Activated naive CD8-positive, alpha-beta T cell treated with anti-CD3 and anti-CD28 coated beads, Interleukin-2, amount 10 ng/mL, durations not matched to agents 7 days and 5 days (primary cell): ENCODE data around the gene ISG15. TPM values are rescaled to one million over a fixed set of nuclear protein-coding genes. Genes with fewer than 3 reads are reported as not detected.
A peak's percentile ranks its signal among the peaks of the same experiment; 100 is the strongest.
"Not testable (repeated sequence)": the region's sequence is repeated elsewhere in the genome, so short reads cannot be mapped to it uniquely, and the experiment has no call there.

Source experiments
- ATAC-seq: fragments of 150-1000 bp; cut with Tn5 transposase; one replicate; pipeline ENCODE4 v1.10.0; 2021; ENCODE audit warnings: low read depth, moderate library complexity
- POLR2A ChIA-PET: fragments of 350-600 bp; sonication (Branson Sonifier 250); formaldehyde crosslinking; loops from one replicate; lab custom pipeline; 2021; ENCODE audit warnings: antibody characterized with exemption; lab: Charles Lee
- DNase-seq: peaks from one replicate; pipeline ENCODE4 v3.0.0; 2021
- H3K27ac Mint-ChIP-seq: one replicate; pipeline ENCODE4 v1.8.0; 2022; ENCODE audit warnings: mild to moderate bottlenecking, mixed read lengths
- H3K27me3 Mint-ChIP-seq: one replicate; pipeline ENCODE4 v1.8.0; 2022; ENCODE audit warnings: mild to moderate bottlenecking, moderate library complexity, mixed read lengths
- H3K36me3 Mint-ChIP-seq: one replicate; pipeline ENCODE4 v1.8.0; 2021; ENCODE audit warnings: mild to moderate bottlenecking, mixed read lengths
- H3K4me1 Mint-ChIP-seq: one replicate; pipeline ENCODE4 v1.8.0; 2021; ENCODE audit warnings: mixed read lengths
- H3K4me3 Mint-ChIP-seq: one replicate; pipeline ENCODE4 v1.8.0; 2022; ENCODE audit warnings: mild to moderate bottlenecking, moderate library complexity, mixed read lengths
- H3K9me3 Mint-ChIP-seq: one replicate; pipeline ENCODE4 v1.8.0; 2021; ENCODE audit warnings: mixed read lengths
- total RNA-seq, 2 experiments: library from RNA; stranded (reverse); gene quantifications; one replicate each; pipeline ENCODE4 v1.2.3, GENCODE V29; 2021

The ISG15 gene
- total RNA-seq, 2 experiments from 2014 or later, result 425 to 457 TPM

DNA sequence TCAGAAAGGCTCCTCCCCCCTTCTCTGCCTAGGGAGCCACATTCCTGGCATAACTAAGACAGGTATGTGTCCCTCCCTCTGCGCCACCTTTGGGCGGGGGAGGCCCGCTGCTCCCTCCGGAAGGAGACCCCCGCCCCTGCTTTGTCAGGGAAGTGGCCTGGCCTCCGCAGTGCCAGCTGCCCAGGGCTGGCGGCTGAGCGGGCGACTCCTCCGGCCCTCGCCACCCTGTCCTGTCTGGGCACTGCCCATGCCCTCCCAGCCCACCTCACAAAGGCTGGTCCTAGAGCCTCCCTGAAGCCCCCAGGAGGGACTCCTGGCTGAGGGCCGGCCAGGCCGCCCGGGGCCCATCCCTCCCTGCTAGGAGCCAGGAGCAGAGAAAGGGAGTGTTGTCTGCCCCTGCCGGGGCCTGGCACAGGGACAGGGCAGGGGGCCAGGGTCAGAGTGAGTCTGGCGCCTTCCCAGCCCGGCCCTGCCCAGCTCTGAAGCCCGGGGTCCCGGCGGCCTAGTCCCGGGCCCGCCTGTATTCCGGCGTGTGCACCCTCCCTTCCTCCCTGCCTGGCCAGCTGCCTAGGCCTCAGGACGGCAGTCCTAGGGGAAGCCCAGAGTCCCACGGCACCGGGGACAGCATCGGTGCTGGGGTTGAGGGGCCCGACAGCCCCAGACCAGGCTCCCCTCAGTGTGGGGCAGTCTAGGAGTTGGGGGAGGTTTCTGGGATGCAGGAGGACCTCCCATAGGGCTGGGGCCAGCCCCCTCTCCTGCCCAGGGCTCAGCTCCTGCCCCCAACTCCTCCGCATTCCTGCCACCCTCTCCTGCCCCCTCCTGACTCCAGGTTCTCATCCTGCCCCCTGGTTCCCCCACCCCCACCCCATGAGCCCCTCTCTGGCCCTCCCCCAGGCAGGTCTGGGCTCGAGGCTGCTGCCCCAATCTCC is 11.7 kb downstream of the ISG15 start:
- H3K9me3 Mint-ChIP-seq, result no peaks in the 10 kb centered on the region
- DNase-seq, result no peak
- no peak overlapping the region for H3K27ac Mint-ChIP-seq
- H3K27me3 Mint-ChIP-seq, result peaks cover 2% of the 10 kb centered on the region
- POLR2A ChIA-PET, result no interaction called here
- no peak for ATAC-seq
- no peaks in the 10 kb centered on the region for H3K4me1 Mint-ChIP-seq
- no peaks in the 10 kb centered on the region for H3K36me3 Mint-ChIP-seq
- H3K4me3 Mint-ChIP-seq, result no peak overlapping the region

GRCh38 chr1:1025730-1026129 is 12.4 kb downstream of the ISG15 start:
- H3K36me3 Mint-ChIP-seq, result no peaks in the 10 kb centered on the region
- H3K4me1 Mint-ChIP-seq, result no peaks in the 10 kb centered on the region
- no peak overlapping the region for H3K4me3 Mint-ChIP-seq
- ATAC-seq (no peak), DNase-seq (no peak)
- POLR2A ChIA-PET, result no interaction called here
- no peak overlapping the region for H3K27ac Mint-ChIP-seq
- H3K9me3 Mint-ChIP-seq, result no peaks in the 10 kb centered on the region
- peaks cover 2% of the 10 kb centered on the region for H3K27me3 Mint-ChIP-seq

DNA sequence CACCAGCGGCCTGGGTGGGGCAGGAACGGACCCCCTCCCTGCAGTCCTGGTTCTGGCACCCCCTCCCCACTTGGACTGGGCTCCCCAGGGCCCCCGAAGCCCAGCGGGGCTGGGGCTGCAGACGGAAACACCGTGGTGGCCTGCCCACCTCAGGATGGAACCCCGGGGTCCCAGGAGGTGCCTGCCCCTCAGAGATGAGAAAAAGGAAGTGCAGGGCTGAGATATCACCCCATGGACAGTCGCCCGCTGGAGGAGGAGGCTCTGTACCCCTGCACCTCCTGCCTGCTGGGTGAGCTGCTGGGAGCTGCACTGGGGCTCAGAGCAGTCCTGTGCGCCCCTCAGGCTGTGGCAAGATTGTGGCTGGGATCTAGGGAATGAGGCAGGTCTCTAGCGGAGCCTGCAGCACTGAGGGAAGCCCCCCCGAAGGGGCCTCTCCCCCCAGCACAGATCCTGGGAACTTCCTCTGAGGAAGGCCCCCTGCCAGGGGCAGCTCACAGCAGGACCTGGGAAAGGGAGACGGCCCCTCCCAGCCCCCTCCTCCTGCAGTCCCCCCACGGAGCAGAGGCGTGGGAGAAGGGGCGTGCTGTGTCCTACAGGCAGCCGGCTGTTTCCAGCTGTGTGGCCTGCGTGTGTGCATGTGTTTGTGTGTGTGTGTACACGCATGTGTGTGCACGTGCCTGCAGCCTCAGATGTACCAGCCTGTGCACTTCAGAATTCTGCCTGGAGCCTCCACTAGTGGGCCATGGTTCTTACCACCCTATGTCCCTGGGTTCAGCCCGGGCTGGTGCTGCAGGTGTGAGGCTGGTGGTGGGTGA is 13.5 kb downstream of the ISG15 start:
- DNase-seq (no peak), ATAC-seq (no peak)
- Mint-ChIP-seq H3K4me3 (no peak overlapping the region), H3K27me3 (peaks cover 2% of the 10 kb centered on the region), H3K9me3 (no peaks in the 10 kb centered on the region), H3K4me1 (no peaks in the 10 kb centered on the region), H3K36me3 (no peaks in the 10 kb centered on the region), H3K27ac (no peak overlapping the region)
- POLR2A ChIA-PET, result interaction anchor here (0.7 kb wide), 1 partner anchor 10 kb away, joined by 3 read pairs; no protein-coding TSS in a partner anchor

GRCh38 chr1:1027791-1028190 is 14.5 kb downstream of the ISG15 start:
- Mint-ChIP-seq H3K27me3 (no peaks in the 10 kb centered on the region), H3K4me3 (no peak overlapping the region), H3K9me3 (no peaks in the 10 kb centered on the region), H3K36me3 (no peaks in the 10 kb centered on the region), H3K4me1 (peaks cover 4% of the 10 kb centered on the region), H3K27ac (no peak overlapping the region)
- DNase-seq (no peak), ATAC-seq (no peak)
- POLR2A ChIA-PET, result no interaction called here

- H3K36me3 Mint-ChIP-seq, H3K27me3 Mint-ChIP-seq, ATAC-seq, H3K27ac Mint-ChIP-seq, DNase-seq, H3K4me1 Mint-ChIP-seq, H3K4me3 Mint-ChIP-seq, H3K9me3 Mint-ChIP-seq, POLR2A ChIA-PET: not testable (repeated sequence)
Measured at GRCh38 chr1:1030867-1031658, 17.8 kb downstream of the ISG15 start.

- H3K4me1 Mint-ChIP-seq, result peaks cover 4% of the 10 kb centered on the region
- POLR2A ChIA-PET, result interaction anchor here (0.7 to 1.7 kb wide), 2 partner anchors 28 to 30 kb away, joined by 3 to 9 read pairs; no protein-coding TSS in a partner anchor
- no peaks in the 10 kb centered on the region for H3K9me3 Mint-ChIP-seq
- no peaks in the 10 kb centered on the region for H3K36me3 Mint-ChIP-seq
- no peak overlapping the region for H3K27ac Mint-ChIP-seq
- H3K4me3 Mint-ChIP-seq, result no peak overlapping the region
- H3K27me3 Mint-ChIP-seq, result no peaks in the 10 kb centered on the region
- DNase-seq (no peak), ATAC-seq (no peak)
Measured at GRCh38 chr1:1031659-1032235, 18.4 kb downstream of the ISG15 start.

DNA sequence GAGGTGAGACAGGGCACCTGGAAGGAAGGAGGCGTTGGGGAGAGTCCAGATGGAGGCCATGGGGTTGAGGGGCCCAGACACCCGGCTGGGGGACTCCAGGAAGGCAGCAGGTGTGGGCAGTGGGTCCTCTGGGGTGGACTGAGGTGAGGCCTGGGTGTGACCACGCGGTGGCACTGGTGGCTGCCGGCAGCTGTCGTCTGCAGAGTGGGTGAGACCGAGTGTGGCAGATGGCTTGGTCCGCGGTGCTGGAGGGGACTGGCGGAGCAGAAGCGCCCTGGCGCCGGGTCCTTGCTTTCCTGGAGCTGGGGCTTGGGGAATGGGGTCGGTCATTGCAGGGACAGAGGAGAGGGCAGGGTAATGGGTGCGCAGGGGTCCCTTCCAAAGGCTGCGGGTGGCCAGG is 19.1 kb downstream of the ISG15 start:
- DNase-seq (no peak), ATAC-seq (no peak)
- Mint-ChIP-seq H3K4me1 (peaks cover 4% of the 10 kb centered on the region), H3K27ac (peak overlapping the region; percentile 72), H3K9me3 (no peaks in the 10 kb centered on the region), H3K36me3 (no peaks in the 10 kb centered on the region), H3K27me3 (no peaks in the 10 kb centered on the region), H3K4me3 (peak overlapping the region; percentile 42)
- POLR2A ChIA-PET, result interaction anchor here (0.7 to 2.7 kb wide), 6 partner anchors 13 to 84 kb away, joined by 3 to 18 read pairs (median 6); partner anchors contain the start of gene ISG15

- Mint-ChIP-seq H3K4me3 (no peak overlapping the region), H3K36me3 (no peaks in the 10 kb centered on the region), H3K27ac (no peak overlapping the region), H3K4me1 (peaks cover 4% of the 10 kb centered on the region), H3K9me3 (no peaks in the 10 kb centered on the region), H3K27me3 (no peaks in the 10 kb centered on the region)
- ATAC-seq (peak; percentile 92), DNase-seq (peak; percentile 96)
- POLR2A ChIA-PET, result interaction anchor here (1.0 to 2.7 kb wide), 7 partner anchors 14 to 84 kb away, joined by 3 to 18 read pairs (median 4); partner anchors contain the start of gene ISG15
Measured at GRCh38 chr1:1033009-1033587, 19.8 kb downstream of the ISG15 start.

DNA sequence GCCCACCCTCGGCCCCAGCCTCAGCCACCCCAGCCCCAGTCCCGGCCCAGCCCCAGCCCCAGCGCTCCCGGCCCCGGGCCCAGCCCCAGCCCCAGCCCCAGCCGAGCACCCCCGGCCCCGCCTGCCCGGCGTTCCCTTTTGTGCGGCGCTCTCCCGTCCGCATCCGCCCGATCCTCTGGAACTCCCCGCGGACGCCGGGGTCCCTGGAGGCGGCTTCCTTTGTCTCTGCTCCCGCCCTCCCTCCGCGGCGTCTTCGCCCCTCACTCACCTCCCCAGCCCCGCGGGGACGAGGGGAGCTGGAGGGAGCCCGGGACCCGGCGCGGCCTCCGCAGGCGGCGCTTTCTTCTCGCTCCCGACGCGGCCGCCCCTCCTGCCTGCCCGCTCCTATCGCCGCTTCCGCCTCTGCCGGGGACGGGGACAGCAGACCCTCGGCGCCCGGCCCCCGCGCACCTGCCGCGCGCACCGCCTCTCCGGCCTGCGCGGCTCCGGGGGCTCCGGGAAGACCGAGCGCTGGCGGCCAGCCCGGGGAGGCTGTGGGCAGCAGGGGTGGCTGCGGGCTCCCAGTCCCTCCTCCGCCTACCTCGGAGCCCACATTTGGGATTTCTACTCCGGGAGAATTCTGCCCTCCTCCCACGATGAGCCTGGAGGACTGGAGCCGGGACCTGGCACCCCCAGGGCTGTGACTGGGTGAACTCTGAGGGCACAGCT is 20.6 kb downstream of the ISG15 start:
- Mint-ChIP-seq H3K36me3 (no peaks in the 10 kb centered on the region), H3K4me1 (peaks cover 11% of the 10 kb centered on the region), H3K4me3 (peak overlapping the region; percentile 65), H3K27ac (no peak overlapping the region), H3K9me3 (no peaks in the 10 kb centered on the region), H3K27me3 (no peaks in the 10 kb centered on the region)
- ATAC-seq (no peak), DNase-seq (peak; percentile 61)
- POLR2A ChIA-PET, result interaction anchor here (1.0 to 2.7 kb wide), 7 partner anchors 15 to 83 kb away, joined by 3 to 18 read pairs (median 4); partner anchors contain the start of gene ISG15

- Mint-ChIP-seq H3K4me1 (peaks cover 16% of the 10 kb centered on the region), H3K27me3 (no peaks in the 10 kb centered on the region), H3K27ac (no peak overlapping the region), H3K9me3 (no peaks in the 10 kb centered on the region), H3K36me3 (no peaks in the 10 kb centered on the region), H3K4me3 (peak overlapping the region; percentile 65)
- POLR2A ChIA-PET, result interaction anchor here (1.6 to 2.7 kb wide), 2 partner anchors 21 to 29 kb away, joined by 4 to 18 read pairs; no protein-coding TSS in a partner anchor
- DNase-seq (no peak), ATAC-seq (no peak)
Measured at GRCh38 chr1:1034439-1034781, 21.1 kb downstream of the ISG15 start.

DNA sequence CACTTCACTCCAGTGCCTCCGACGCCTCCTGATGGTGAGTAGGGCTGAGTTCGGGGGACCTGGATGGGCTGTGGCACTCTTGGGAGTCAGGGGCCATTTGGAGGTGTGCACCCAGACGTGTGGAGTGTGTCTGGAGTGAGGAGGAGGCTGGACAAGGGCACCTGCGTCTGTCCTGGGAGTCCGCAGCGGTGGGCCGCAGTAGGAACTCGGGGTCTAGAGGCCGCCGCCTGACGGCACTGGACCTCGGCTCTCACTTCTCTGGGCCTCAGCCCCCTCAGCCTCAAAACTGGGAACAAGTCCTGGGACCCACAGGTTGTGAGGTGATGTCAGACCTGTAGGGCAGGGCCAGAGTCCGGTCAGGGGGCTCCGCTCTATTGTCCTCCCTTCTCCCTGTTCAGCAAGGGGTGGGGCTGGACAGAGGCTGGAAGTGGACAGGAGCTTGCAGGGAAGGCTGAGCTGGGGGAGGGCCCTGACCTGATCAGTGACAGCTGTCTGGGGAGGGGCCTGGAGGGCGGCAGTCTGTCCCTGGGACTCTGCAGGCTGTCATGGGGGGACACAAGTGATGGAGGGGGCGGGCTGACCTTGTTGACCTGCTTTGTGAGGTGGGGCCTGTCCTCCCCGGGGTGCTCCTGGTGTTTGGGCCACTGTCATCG is 22.1 kb downstream of the ISG15 start:
- Mint-ChIP-seq H3K36me3 (no peaks in the 10 kb centered on the region), H3K4me3 (no peak overlapping the region), H3K4me1 (peaks cover 20% of the 10 kb centered on the region), H3K9me3 (no peaks in the 10 kb centered on the region), H3K27ac (peak overlapping the region; percentile 31), H3K27me3 (no peaks in the 10 kb centered on the region)
- DNase-seq (no peak), ATAC-seq (no peak)
- POLR2A ChIA-PET, result interaction anchor here (1.4 kb wide), 1 partner anchor 22 kb away, joined by 4 read pairs; the partner anchor contains the start of gene ISG15
